Femur (tissue), 1 donor: ENCODE results near the gene TMEM86A.

Source experiments
- DNase-seq: peaks from one replicate; pipeline ENCODE4 v3.0.0-alpha.2; 2017

Gene TMEM86A

DNA sequence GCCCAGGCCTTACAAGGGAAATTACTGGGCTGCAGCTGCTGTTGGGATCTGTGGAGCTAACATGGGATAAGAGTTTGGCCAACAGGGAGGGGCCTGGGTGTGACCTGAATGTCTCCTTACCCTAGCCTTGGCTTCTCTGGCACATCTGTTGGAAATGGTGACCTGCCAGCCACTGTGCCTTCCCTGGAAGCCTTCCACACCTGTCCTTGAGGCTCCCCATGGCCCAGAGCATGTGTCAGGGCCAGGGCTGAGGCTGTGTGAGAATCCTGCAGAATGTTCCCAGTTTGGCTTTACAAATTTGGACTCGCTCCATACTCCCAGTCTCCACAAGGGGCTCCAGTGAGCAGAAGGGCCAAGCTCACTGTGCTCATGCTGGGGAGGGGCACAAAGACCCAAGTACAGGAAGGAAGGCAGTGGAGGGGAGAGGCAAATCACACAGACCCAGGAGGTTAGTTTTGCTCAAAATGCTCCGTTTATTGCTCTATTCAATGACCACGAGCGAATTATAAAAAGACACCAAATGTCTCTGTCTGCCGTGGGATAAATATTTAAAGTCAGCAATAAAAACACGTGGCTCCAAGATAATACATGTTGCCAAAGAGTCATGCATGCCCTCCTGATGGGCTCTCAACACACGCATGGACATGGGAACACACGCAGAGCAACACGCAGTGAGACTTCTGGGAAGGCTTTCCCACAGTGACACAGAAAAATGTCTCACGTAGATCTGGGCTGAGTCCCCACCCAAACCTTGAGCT, 29.1 kb downstream of the TMEM86A start:
- DNase-seq = peak; percentile 54

GRCh38 chr11:18728658-18729057, 30.1 kb downstream of the TMEM86A start:
- no peak for DNase-seq

DNA sequence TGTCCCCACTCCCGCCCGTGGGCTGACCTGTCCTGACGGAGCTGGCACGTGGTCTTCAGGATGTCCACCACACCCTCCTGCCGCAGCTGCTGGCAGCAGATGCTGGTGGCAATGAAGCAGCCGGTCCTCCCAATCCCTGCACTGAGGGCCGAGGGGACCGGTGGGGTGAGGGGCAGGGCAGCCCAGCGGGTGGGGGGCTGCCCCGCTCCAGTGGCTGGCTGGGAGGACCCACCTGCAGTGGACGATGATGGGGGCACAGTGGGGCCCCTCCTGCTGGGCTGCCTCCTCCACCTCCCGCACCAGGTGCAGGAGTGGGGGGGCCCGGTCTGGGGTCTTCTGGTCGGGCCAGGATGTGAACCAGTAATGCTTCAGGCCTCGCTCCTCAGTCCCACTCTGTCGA, 30.8 kb downstream of the TMEM86A start:
- DNase-seq = no peak

DNA sequence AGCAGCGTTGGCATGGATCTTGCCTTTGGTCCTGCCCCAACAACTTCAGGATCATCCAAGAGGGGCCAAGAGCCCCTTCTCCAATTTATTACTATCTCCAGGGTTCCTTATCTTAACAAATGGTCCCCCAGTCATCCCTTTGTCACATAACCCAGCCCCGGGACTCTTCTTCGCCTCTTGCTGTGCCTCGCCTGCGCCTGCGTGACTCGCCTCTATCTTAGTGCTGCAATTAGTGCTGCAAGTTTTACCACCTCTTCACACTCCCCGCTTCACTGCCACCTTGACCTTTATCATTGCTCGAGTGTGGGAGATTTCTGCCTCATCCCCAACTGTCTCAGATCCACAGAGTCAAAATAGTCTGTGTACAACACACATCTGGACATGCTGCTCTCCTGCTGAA, 31.4 kb downstream of the TMEM86A start:
- DNase-seq = no peak

GRCh38 chr11:18731441-18731840, 32.9 kb downstream of the TMEM86A start:
- DNase-seq = no peak

- DNase-seq = peak; percentile 77
These were observed 33.6 kb downstream of the TMEM86A start for GRCh38 chr11:18731949-18732821.

- DNase-seq = no peak
These were observed 34.6 kb downstream of the TMEM86A start for GRCh38 chr11:18733202-18733601.

DNA sequence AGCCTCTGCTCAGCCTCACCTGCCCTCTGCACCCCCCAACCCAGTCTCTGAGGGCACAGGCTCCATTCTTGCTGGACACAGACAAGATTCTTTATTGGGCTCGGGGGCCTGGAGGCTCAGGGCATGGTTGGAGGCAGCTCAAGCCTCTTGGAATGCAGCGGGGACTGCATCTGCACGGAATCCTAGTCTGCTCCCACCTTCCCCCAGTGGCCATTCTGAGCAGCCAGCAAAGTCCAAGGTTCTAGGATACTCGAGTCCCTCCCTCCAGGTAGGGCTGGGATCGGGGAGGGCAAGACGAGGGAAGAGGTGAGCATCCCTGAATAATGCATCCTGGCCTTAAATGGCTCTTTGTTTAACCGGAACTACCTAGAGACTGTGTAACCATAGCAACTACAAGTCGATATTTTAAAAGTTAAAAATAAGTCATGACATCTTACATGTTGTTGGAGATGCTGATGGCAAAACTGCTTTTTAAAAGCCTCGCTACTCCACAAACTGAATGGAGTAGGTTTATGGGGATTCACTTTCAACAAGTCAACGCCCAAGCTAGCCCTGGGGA, 38.1 kb downstream of the TMEM86A start:
- DNase-seq = no peak

DNA sequence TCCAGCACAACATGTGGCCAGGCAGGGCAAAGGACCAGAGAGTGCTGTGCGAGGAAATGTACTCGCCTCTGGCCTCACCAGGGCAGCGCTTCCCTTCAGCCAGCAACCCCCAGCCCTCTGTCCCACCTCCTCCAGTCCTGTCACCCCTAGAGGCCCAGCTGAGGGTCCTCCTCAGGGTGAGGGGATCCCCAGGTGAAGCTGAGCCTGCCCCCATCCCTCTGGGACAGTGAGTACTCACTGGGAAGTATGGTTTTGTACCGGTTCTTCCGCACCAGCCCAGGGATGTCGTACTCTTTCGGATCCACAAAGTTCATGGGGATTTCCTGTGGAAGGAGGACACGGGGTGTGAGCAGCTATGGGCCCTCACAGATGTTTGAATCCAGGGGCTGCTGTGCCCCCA, 39.1 kb downstream of the TMEM86A start:
- no peak for DNase-seq

DNA sequence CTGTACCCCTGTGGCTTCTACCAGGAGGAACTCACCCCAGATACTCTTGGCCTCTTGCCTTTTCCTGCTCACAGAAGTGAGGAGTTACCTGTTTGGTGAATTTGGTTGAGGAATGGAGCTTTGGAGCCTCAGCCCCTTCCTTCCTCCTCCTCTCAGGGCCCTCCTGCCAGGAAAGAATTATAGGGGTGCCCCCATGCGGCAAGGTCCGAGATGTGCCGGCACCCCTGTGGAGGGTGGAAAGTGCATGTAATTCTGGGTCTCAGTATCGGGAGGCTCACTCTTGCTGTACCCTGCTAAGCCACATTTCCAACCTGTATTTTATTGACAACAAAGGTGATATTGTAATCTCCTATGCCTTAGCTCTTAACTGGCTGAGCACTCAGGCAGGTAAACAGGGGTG, 41.1 kb downstream of the TMEM86A start:
- no peak for DNase-seq

- no peak for DNase-seq
These were observed 43.2 kb downstream of the TMEM86A start for GRCh38 chr11:18741783-18742182.

DNA sequence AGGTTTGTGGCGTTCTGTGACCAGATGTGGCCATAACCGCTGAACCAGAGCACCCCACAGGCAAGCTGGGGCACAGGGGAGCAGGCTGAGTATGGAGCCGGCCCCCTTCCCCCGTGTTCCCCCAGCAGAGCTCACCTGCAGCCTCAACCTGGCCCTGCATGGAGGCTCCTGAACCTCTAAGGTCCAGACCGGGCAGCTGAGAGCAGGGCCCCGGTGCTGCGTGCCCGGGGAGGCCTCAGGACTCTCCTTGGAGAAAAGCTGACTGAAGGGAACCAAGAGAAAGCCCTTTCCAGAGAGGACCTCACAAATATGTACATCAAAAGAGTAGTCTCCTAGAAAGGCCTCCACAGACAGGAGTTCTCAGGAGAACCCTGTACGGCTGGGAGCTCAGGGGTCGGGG, 44.8 kb downstream of the TMEM86A start:
- no peak for DNase-seq

- DNase-seq = no peak
These were observed 45.4 kb downstream of the TMEM86A start for GRCh38 chr11:18743900-18744514.

GRCh38 chr11:18745251-18745650, 46.7 kb downstream of the TMEM86A start:
- no peak for DNase-seq

- DNase-seq = no peak
These were observed 50.3 kb downstream of the TMEM86A start for GRCh38 chr11:18748766-18749365.

GRCh38 chr11:18749681-18750319, 51.2 kb downstream of the TMEM86A start:
- peak; percentile 35 for DNase-seq

- no peak for DNase-seq
These were observed 52.4 kb downstream of the TMEM86A start for GRCh38 chr11:18750944-18751343.

GRCh38 chr11:18752502-18752901, 53.9 kb downstream of the TMEM86A start:
- no peak for DNase-seq

GRCh38 chr11:18754308-18754707, 55.7 kb downstream of the TMEM86A start:
- DNase-seq = no peak
